HepG2 (cell line): Measurements from ENCODE around the gene SLC27A1. TPM values are rescaled to one million over a fixed set of nuclear protein-coding genes. Genes with fewer than 3 reads are reported as not detected.

Source experiments
- ADNP ChIP-seq: sonication (generic); formaldehyde crosslinking; IDR thresholded peaks from 2 replicates; pipeline ENCODE4 v1.4.0; 2020; ENCODE audit warnings: missing genetic modification reagents
- HDAC6 ChIP-seq: fragments of 200-600 bp; sonication (generic); IDR thresholded peaks from 2 replicates; pipeline ENCODE4 v1.7.0; 2017; ENCODE audit warnings: mild to moderate bottlenecking, antibody characterized with exemption, low read length, low read depth
- JUN ChIP-seq: sonication (generic); formaldehyde crosslinking; IDR thresholded peaks from 2 replicates; pipeline ENCODE4 v1.4.0; 2020; ENCODE audit warnings: mild to moderate bottlenecking, missing genetic modification reagents
- KMT2B ChIP-seq: IDR thresholded peaks from 2 replicates; pipeline ENCODE4 v1.6.1; 2016; ENCODE audit warnings: missing genetic modification reagents, missing compliant biosample characterization
- NCOA5 ChIP-seq: sonication (generic); formaldehyde crosslinking; IDR thresholded peaks from 2 replicates; pipeline ENCODE4 v1.4.0; 2020; ENCODE audit warnings: missing genetic modification reagents
- NFE2L1 ChIP-seq: sonication (generic); formaldehyde crosslinking; IDR thresholded peaks from 2 replicates; pipeline ENCODE4 v1.4.0; 2020; ENCODE audit warnings: missing genetic modification reagents, mild to moderate bottlenecking, borderline replicate concordance
- POLR2G ChIP-seq: fragments of 200-400 bp; formaldehyde crosslinking; IDR thresholded peaks from 2 replicates; pipeline ENCODE4 v1.6.1; 2018; ENCODE audit warnings: mild to moderate bottlenecking, low read depth, low read length, moderate library complexity
- STAG1 ChIP-seq: sonication (generic); formaldehyde crosslinking; IDR thresholded peaks from 2 replicates; pipeline ENCODE4 v1.4.0; 2020; ENCODE audit warnings: missing genetic modification reagents
- ZBTB7B ChIP-seq: sonication (generic); formaldehyde crosslinking; IDR thresholded peaks from 2 replicates; pipeline ENCODE4 v1.4.0; 2020; ENCODE audit warnings: missing genetic modification reagents
- ZFP90 ChIP-seq: sonication (generic); formaldehyde crosslinking; IDR thresholded peaks from 2 replicates; pipeline ENCODE4 v1.8.0; 2022; ENCODE audit warnings: missing genetic modification reagents, mild to moderate bottlenecking, inconsistent platforms, borderline replicate concordance
- ZNF205 ChIP-seq: IDR thresholded peaks from 2 replicates; pipeline ENCODE4 v1.6.1; 2018; ENCODE audit warnings: missing biosample characterization, missing genetic modification reagents
- ZNF318 ChIP-seq: sonication (generic); formaldehyde crosslinking; IDR thresholded peaks from 2 replicates; pipeline ENCODE4 v1.4.0; 2020; ENCODE audit warnings: mild to moderate bottlenecking, missing genetic modification reagents
- ZNF687 ChIP-seq: sonication (generic); formaldehyde crosslinking; IDR thresholded peaks from 2 replicates; pipeline ENCODE4 v1.5.1; 2020; ENCODE audit warnings: mild to moderate bottlenecking, missing genetic modification reagents, moderate library complexity
- ZSCAN30 ChIP-seq: sonication (generic); formaldehyde crosslinking; IDR thresholded peaks from 2 replicates; pipeline ENCODE4 v1.5.0; 2020; ENCODE audit warnings: mild to moderate bottlenecking, missing genetic modification reagents
- polyA plus RNA-seq, 8 experiments: library from polyadenylated mRNA; depleted of rRNA in 3 of 8; stranded (reverse) in 7 of 8; unstranded in 1 of 8; fragments of >200 nt; fragmentation: Illumina TruSeq in 4 of 8; extraction: Trizol in 4 of 8; gene quantifications; 2 replicates each; pipeline versions ENCODE4 v1.2.1 to v1.2.3, GENCODE V29; 2011 to 2016; ENCODE audit warnings: low read depth in 4 of 8, missing spikeins in 1 of 8, mixed read lengths in 1 of 8; ENCODE audit not compliant: insufficient read depth in 1 of 8
- total RNA-seq, 5 experiments: library from RNA; depleted of rRNA; stranded (reverse); fragments of >200 nt; fragmentation: Illumina TruSeq; extraction: Trizol; gene quantifications; 2 replicates each; pipeline ENCODE4 v1.2.3, GENCODE V29; 2016; ENCODE audit warnings: low read depth in 1 of 5
- TF ChIP-seq, protein P1 (sequence below): sonication (generic); formaldehyde crosslinking; IDR thresholded peaks from 2 replicates; pipeline ENCODE4 v1.9.0; 2022; ENCODE audit warnings: missing genetic modification reagents, mild to moderate bottlenecking, borderline replicate concordance

Gene SLC27A1
- total and polyA plus RNA-seq, 2 of the 13 experiments (the other 11 are each of a cell fraction or from before 2014, with no cell fraction given): 4.1 to 8.8 TPM

GRCh38 chr19:17555480-17555928, 85.2 kb downstream of the SLC27A1 start, which contains the start of gene COLGALT1 (continued):
- TF ChIP-seq ADNP (CRISPR knock-in tag): no peak
- TF ChIP-seq KMT2B: 0 out of 2 replicates have a peak, but pooled peaks have one; percentile 1
- no peak for TF ChIP-seq ZNF205 (CRISPR knock-in tag)
- TF ChIP-seq NCOA5 (CRISPR knock-in tag): no peak
- TF ChIP-seq ZNF687 (CRISPR knock-in tag): no peak
- TF ChIP-seq STAG1 (CRISPR knock-in tag): no peak
- no peak for TF ChIP-seq HDAC6
- no peak for TF ChIP-seq NFE2L1 (CRISPR knock-in tag)
- TF ChIP-seq POLR2G: peak; percentile 43; the same call in 1 of the 2 replicates
- TF ChIP-seq, protein P1, sequence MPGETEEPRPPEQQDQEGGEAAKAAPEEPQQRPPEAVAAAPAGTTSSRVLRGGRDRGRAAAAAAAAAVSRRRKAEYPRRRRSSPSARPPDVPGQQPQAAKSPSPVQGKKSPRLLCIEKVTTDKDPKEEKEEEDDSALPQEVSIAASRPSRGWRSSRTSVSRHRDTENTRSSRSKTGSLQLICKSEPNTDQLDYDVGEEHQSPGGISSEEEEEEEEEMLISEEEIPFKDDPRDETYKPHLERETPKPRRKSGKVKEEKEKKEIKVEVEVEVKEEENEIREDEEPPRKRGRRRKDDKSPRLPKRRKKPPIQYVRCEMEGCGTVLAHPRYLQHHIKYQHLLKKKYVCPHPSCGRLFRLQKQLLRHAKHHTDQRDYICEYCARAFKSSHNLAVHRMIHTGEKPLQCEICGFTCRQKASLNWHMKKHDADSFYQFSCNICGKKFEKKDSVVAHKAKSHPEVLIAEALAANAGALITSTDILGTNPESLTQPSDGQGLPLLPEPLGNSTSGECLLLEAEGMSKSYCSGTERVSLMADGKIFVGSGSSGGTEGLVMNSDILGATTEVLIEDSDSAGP: peak; percentile 98; the same call in 1 of the 2 replicates
- TF ChIP-seq ZSCAN30 (CRISPR knock-in tag): no peak
- no peak for TF ChIP-seq ZBTB7B
- no peak for TF ChIP-seq ZFP90 (CRISPR knock-in tag)
- no peak for TF ChIP-seq JUN (CRISPR knock-in tag)
- no peak for TF ChIP-seq ZNF318 (CRISPR knock-in tag)
